HG03457 (cell line): Measurements from ENCODE around the gene TAF8.
A peak's percentile ranks its signal among the peaks of the same experiment; 100 is the strongest.
"Not testable (repeated sequence)": the region's sequence is repeated elsewhere in the genome, so short reads cannot be mapped to it uniquely, and the experiment has no call there.

Source experiments
- ATAC-seq: cut with Tn5 transposase; IDR thresholded peaks from one replicate; pipeline ENCODE4 v1.9.1; 2021; ENCODE audit warnings: moderate number of reproducible peaks; ENCODE audit not compliant: unreplicated experiment

TAF8 gene, protein sequence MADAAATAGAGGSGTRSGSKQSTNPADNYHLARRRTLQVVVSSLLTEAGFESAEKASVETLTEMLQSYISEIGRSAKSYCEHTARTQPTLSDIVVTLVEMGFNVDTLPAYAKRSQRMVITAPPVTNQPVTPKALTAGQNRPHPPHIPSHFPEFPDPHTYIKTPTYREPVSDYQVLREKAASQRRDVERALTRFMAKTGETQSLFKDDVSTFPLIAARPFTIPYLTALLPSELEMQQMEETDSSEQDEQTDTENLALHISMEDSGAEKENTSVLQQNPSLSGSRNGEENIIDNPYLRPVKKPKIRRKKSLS

DNA sequence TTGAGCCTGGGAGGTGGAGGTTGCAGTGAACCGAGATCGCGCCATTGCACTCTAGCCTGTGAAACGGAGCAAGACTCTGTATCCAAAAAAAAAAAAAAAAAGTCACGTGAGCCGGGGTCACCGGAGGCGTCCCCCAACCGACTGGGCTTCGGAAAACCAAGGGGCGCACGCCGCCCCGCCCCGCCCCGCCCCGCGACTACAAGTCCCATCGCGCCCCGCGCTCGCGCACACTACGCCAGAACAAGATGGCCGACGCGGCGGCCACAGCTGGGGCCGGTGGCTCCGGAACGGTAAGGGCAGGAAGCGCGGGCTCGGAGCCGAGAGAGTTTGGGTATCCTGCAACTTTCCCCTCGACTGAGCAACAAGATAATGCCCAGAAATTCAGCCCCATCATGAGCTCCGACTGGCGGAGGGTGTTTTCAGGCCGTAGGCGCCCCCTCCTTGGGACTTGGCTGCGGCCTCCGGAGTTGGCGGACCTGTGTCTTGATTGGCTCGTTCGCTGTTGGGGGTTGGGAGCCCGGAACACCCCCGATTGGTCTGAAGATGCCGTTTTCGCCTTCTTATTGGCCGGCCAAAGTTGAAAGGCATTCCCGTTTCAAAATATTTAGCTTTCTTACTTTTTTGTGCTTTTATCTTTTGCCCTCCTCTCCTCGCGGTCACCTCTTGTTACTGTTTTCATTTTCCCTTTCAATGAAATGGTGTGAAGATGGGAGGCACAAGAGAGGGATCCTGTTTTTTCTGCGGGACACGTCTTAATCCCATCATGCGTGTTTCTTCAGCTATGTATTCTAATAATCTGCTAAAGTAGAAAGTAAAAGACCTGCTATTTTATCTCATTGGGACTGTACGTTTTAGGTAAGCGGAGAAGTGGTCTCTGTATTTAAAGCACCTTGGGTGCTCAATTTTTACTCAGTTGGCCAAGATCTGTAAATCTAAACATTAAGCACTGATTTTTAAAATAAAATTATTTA lies at the start of gene TAF8:
Gene TAF8, plus strand, starts transcription at position 228 of the 971 bp plus-strand sequence. Its CDS starts 18 bp downstream, at position 246.
- peak; percentile 50 for ATAC-seq

DNA sequence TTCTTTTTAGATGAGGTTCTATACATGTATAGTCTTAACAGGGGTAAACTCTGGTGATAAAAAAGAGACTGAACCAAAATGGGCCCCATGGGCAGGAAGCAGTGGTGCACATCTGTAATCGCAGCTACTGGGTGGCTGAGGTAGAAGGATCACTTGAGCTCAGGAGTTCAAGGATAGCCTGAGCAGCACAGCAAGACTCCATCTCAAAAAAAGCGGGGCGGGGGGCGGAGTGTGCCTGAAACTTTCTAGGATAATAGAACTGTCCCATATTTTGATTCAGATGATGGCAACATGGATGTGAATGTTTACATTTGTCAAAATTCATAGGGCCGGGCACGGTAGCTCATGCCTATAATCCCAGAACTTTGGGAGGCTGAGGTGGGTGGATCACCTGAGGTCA lies 48.8 kb upstream of the TAF8 start:
- no peak for ATAC-seq

DNA sequence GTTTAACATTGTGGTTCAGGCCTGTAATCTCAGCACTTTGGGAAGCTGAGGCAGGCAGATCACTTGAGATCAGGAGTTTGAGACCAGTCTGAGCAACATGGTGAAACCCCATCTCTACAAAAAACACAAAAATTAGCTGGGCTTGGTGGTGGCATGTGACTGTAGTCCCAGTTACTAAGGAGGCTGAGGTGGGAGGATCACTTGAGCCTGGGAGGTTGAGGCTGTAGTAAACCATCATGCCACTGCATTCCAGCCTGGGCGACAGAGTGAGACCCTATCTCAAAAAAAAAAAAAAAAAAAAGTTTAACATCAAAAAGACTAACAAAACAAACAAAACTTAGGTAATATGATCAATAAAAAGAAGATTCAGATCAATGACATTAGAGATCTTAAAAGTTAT lies 46.7 kb upstream of the TAF8 start:
- not testable (repeated sequence) for ATAC-seq

DNA sequence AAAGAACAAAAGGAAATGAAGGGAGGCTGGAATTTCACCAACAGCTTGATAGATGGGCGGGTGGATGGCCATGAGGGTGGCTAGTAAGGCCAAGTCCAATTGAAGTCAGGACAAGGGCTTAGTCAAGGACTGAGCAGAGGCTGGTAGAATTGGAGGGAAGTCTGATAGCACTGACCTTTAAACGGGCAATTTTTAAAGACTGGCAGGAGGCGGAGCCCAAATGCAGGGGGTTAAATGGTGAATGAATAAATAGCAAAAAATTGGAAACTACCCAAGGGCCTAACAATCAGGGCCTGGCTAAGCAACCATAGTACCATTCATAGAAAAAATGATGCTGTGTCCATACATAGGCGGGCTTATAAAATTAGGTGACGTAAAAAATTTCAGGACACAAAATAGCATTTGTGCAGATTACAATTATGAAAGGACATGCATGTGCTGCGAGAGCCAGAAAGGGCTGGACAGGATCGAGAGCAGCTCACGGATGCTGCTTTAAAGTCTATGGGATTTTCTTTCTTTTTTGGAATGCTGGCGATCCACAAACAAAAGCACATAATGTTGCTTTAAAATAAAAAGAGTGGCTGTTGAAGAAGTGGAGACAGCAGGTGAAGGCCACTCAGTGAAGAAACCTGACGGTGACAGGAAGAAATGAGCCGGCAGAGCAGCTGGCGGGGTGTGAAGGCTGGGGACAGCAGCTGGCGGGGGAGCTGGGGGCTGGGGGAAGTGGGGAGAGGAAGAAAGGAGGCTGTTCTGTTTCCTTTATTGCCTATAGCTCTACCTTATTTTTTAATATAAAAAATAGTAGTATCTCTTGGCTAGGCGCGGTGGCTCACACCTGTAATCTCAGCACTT lies 42.8 kb upstream of the TAF8 start:
- ATAC-seq, result no peak

DNA sequence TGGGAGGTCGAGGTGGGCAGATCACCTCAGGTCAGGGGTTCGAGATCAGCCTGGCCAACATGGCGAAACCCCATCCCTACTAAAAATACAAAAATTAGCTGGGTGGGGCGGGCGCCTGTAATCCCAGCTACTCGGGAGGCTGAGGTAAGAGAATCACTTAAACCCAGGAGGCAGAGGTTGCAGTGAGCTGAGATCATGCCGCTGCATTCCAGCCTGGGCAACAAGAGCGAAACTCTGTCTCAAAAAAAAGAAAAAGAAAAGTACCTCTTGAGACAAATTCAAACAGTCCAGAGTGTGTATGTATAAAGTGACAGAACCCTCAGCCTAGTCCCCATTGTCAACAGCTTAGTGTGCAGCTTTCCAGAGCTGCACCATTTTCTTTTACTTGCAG lies 42.2 kb upstream of the TAF8 start:
- not testable (repeated sequence) for ATAC-seq

DNA sequence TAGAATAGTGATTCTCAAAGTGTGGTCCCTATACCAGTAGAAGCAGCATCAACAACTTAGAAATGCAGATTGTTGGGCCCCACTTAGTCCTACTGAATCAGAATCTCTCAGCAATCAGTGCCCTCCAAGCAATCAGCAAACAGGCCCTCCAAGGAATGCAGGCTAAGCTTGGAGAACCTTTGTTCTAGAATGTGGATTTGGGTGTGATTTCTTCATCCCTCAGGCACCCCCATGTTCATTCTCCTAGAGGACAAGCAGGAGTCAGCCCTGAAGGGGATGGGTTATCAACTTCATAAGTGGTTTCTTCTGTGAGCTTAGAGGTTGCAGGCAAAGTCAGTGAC lies 40.5 kb upstream of the TAF8 start:
- ATAC-seq, result no peak

DNA sequence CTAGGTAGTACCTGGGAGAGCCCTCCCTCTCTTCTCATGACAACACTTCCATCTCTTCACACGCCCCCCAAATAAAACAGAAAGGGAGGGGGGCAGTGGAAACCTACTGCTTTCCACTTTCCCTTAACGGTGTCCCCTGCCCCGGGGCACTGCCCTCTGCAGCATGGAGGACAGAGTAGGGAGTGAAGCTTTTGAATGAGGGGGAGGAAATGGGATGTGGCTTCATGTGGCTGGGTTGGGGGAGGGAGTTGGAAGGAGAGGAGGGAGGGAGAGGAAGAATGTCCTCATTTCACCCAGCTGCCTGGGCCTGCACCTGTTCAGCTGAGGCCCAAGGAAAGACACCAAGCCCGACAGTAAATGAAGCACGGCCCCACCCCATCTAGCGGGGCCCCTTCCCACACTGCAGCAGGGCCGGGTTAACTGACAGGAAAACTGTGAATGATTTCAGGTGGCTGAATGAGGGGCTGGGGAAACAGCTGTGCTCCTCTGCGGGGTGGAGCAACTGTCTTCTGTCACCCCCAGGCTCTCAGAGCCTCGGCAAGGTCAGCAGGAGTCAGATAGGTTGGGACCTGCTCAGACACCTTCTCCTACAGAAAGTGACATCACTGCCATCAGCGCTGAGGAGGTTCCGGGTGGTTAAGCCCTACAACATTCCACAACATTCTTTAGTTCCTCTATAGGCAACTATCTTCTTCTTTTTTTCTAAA lies 40.0 kb upstream of the TAF8 start:
- no peak for ATAC-seq

DNA sequence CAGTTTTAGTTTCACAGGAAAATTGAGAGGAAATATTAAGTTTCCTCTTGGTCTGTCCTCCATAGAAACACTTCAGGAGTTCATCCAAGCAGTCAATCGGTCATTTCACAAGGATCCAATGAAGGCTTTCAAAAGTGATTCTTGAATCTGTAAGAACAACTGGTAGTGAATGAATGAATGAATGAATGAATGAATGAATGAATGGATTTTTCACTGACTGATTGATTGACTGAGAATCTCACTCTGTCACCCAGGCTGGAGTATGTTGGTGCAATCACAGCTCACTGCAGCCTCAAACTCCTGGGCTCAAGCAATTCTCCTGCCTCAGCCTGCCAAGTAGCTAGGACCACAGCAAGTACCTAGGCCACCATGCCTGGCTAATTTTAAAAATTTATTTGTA lies 39.4 kb upstream of the TAF8 start:
- ATAC-seq, result no peak

DNA sequence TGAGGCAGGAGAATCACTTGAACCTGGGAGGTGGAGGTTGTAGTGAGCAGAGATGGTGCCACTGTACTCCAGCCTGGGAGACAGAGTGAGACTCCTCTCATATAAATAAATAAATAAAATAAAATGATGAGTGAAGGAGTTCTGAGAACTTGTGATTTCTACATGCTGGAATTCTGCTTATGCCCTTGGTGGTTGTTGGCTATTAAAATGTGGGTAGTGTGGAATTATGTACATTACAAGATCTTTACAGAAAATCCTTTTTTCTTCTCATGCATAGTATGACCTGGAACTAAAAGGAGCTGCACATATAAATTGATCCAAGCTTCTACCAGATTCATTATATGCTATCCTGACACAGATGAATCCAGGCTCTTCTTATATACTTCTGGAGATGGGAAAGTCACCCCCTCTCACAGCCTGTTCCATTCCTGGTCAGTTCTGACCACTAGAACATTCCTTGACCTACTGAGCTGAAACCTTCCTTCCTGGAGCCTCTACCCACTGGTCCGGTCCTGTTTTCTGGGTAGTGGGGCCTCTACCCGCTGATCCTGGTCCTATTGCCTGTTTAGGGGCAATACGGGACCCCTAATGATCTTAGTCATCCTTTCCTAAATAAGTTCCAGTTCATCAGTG lies 37.7 kb upstream of the TAF8 start:
- ATAC-seq, result no peak

DNA sequence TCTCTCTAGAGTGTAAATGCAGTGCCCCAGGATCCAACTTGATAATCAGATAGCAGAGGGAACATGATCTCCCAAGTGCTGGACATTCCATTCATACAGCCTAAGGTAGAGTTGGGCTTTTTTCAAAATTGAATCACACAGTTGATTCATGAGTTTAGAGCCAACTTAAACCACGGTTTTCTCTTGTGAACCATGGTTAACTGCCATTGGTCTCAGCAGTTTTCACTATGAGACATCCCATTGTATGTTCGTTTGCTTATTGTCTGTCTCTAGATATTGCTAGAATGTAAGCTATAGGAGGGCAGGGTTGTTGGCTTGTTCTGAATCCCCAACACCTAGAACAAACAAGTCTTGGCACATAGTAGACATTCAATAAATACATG lies 37.2 kb upstream of the TAF8 start:
- ATAC-seq, result no peak

DNA sequence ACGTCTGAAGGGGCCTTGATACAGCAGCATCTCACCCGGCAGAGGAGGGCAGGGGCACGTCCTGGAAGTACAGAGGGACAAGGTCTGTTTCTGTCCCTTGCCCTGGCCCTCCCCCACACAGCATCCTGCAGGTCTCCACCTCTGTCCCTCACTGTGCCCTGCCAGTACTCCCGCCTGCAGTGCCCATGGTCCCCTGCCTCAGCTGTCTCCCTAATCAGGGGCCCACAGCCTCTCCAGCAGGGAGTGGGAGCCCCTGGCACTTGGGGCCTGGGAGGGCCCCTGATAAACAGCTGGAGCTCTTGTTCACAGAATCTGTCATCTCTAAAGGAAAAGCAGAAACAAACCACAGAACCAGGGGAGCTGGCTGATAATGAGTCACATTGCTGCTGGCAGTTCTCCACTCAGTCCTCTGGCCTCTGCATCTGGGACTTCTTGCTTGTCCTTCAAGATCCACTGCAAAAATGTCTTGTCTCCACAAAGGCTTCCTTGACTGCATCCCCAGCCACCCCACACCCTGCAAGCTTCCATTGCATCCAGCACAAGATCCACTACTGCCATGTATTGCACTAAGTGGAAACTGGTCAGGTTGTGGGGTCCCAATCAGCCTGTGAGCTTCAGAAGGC lies 33.2 kb upstream of the TAF8 start:
- no peak for ATAC-seq

DNA sequence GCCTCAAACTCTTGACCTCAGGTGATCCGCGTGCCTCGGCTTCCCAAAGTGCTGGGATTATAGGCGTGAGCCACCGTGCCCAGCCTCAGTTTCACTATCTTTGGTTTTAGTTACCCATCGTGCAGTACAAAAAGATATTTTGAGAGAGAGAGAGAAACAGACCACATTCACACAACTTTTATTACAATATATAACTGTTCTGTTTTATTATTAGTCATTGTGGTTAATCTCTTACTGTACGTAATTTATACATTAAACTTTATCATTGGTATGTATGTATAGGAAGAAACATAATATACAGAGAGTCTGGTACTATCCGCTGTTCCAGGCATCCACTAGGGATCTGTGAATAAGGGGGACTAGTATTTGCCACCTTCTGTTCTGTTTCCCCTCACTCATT lies 29.4 kb upstream of the TAF8 start:
- no peak for ATAC-seq

DNA sequence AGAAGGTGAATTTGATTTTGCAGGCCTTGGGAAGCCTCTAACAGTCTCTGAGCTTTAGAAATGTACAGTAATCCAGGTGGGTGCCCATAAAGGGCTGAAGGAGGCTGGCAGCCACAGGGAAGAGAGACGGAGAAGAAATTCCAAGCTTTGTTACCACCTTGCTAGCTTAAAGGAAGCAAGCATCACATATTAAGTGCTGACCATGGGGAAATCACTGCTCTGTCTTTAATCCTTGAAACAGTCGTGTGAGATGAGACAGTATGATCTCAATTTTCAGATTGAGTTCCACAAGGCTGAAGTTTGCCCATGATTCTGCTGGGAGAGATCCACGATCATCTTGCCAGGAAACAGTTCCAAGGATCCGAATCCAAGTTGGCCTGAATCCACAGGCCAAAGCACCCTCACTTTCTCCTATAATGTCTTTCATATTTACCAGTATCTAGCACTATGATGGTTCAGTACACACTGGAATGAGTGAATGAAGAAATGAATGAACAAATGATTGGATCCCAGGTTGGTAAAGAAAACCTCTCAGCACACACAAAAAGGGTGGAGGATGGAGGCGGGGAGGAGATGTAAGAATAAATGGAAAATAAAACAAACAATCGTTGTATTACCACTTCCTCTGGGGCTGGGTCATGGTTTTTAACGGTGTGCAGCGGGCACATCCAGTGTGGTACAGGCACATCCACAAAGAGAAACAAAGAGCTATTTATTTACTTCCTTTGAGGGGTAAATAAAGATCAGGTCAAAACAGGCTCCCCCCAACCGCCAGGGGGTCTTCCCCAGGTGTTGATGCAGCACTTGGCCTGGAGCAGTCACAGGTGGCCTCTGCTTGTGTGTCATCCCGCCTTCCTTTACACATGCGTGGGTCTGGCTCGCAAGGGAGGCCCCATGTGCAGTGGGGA lies 28.2 kb upstream of the TAF8 start:
- ATAC-seq, result no peak

DNA sequence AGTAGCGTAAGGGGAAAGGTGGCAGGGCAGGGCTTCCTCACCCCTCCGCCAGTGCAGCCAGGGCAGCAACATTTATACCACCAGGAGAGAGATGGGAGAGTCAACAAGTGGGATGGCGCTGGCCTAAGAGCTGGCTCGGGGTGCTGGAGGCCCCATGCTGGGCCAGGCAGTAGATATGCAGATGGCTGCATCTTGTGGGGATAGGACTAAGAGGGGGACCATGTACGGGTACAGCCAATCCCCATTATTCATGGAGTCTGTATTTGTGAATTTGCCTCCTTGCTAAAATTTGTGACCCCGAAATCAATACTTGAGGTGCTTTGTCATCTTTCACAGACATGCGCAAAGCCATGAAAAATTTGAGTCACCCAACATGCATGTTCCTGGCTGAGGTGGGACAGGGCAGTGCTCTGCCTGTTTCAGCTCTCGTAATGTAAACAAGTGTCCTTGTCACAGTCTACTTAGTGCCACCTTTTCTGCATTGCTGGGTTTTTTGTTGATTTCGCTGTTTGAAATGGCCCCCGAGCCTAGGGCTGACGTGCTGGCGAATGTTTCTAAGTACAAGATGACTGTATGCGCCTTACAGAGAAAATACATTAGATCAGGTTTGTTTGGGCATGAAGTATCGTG lies 27.5 kb upstream of the TAF8 start:
- ATAC-seq, result no peak

DNA sequence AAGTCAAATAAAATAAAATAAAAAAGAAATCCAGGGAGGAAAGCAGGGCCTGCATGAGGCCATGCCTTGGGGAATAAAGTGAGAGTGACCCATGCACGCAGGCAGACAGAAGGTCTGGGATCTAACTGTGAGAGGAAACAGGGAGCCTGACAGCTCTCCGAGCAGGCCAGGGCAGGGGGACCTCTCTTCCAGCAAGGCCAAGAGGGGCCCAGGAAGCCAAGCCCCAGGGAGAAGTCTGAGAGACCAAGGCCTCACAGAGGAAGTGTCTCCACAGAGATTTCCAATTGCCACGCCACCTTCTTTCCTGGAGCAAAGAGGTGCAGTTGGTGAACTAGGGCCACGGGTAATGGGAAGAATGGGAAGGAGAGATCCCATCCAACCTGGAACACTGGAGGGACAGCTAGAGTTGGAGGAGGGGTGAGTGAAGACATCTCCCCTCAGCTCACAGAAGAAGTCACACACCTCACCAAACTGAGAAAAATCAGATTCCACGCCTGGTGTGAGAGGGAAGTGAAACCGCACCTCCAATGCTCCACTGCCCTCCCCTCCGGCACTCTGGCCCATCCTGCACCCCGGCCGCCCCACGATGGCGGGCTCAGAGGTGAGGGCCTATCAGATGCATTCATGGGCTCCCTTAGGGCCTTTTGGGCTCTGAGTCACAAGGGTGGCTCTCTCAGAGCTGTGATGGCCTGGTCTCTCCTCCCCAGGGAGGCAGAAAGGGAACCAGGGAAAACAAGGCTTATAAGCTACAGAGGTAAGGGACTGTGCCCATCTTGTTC lies 25.1 kb upstream of the TAF8 start:
- ATAC-seq, result peak; percentile 58

DNA sequence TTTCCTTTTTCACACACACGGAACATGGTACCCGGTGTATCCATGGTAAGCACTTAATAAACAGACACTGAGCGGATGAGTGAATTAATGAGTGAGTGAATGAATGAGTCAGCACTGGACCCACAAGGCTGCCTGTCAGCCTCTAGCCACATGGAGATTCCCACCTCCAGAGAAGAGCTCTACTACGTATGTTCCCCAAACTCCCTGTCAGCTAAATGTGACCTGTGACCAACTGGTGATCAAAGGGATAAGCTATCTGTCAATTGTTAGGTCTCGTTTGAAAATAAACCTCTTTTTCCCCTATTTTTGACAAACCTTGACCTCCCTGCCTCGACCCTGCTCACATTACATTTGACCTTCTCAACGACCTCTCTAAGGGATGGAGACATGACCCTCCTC lies 24.5 kb upstream of the TAF8 start:
- ATAC-seq, result no peak

DNA sequence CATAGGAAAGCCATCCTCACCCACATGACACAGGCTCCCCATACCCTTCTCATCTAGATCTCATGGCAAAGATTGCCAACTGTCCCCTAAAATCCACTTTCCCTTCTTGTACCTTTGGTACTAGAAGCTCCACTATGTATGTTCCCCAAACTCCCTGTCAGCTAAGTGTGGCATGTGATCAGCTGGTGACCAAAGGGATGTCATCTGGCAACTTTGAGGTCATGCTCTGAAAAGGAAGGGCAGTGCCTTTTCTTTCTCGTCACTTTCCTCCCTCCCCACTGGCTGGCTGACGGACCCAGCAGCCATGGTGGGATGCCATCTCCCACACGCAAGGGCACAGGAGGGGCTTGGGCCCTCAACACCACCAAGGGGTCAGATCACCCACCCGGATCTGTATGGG lies 23.8 kb upstream of the TAF8 start:
- ATAC-seq, result no peak
